Measurements from ENCODE around the gene TRAPPC8. TPM values are rescaled to one million over a fixed set of nuclear protein-coding genes. Genes with fewer than 3 reads are reported as not detected.
"Not testable (repeated sequence)": the region's sequence is repeated elsewhere in the genome, so short reads cannot be mapped to it uniquely, and the experiment has no call there.

The TRAPPC8 gene
- total RNA-seq (2014; rRNA removed; shearing (Covaris generic)) = 47.7 and 49.4 TPM in 2 replicates
- polyA plus RNA-seq (2015; cell fraction: cytosol; rRNA removed) = 18.1 and 22.5 TPM in 2 replicates
- polyA plus RNA-seq (2015; cell fraction: nucleus; rRNA removed) = 93.8 and 97.3 TPM in 2 replicates

GRCh38 chr18:31942999-31943877 is at the start of gene TRAPPC8:
Gene TRAPPC8 (minus strand): TSS chr18:31943128. CDS start chr18:31942764, 364 bp downstream.
- DNase-seq (ENCODE audit: low read depth, low spot score) = peak; percentile 98
- in situ Hi-C loops (cut with HindIII; ENCODE audit: low pct_unique_long_range_greater_than_20kb, low sequenced_read_pairs) = no loop called here

GRCh38 chr18:31990823-31991222 is 47.9 kb upstream of the TRAPPC8 start:
- in situ Hi-C loops (cut with HindIII; ENCODE audit: low pct_unique_long_range_greater_than_20kb, low sequenced_read_pairs) = no loop called here
- peak; percentile 23 for DNase-seq (ENCODE audit: low read depth, low spot score)

GRCh38 chr18:31983976-31984375 is 41.0 kb upstream of the TRAPPC8 start:
- in situ Hi-C loops (cut with HindIII; ENCODE audit: low pct_unique_long_range_greater_than_20kb, low sequenced_read_pairs) = no loop called here
- DNase-seq (ENCODE audit: low read depth, low spot score) = no peak

GRCh38 chr18:31983020-31983419 is 40.1 kb upstream of the TRAPPC8 start:
- in situ Hi-C loops (cut with HindIII; ENCODE audit: low pct_unique_long_range_greater_than_20kb, low sequenced_read_pairs) = no loop called here
- no peak for DNase-seq (ENCODE audit: low read depth, low spot score)

- in situ Hi-C loops (cut with HindIII; ENCODE audit: low pct_unique_long_range_greater_than_20kb, low sequenced_read_pairs) = no loop called here
- no peak for DNase-seq (ENCODE audit: low read depth, low spot score)
Measured at GRCh38 chr18:31980863-31981262, 37.9 kb upstream of the TRAPPC8 start.

- in situ Hi-C loops (cut with HindIII; ENCODE audit: low pct_unique_long_range_greater_than_20kb, low sequenced_read_pairs) = no loop called here
- no peak for DNase-seq (ENCODE audit: low read depth, low spot score)
Measured at GRCh38 chr18:31979714-31980113, 36.8 kb upstream of the TRAPPC8 start.

GRCh38 chr18:31978616-31979015 is 35.7 kb upstream of the TRAPPC8 start:
- in situ Hi-C loops (cut with HindIII; ENCODE audit: low pct_unique_long_range_greater_than_20kb, low sequenced_read_pairs) = no loop called here
- DNase-seq (ENCODE audit: low read depth, low spot score) = no peak

GRCh38 chr18:31977270-31977872 is 34.4 kb upstream of the TRAPPC8 start:
- in situ Hi-C loops (cut with HindIII; ENCODE audit: low pct_unique_long_range_greater_than_20kb, low sequenced_read_pairs) = no loop called here
- peak; percentile 78 for DNase-seq (ENCODE audit: low read depth, low spot score)

GRCh38 chr18:31976242-31976641 is 33.3 kb upstream of the TRAPPC8 start:
- no peak for DNase-seq (ENCODE audit: low read depth, low spot score)
- in situ Hi-C loops (cut with HindIII; ENCODE audit: low pct_unique_long_range_greater_than_20kb, low sequenced_read_pairs) = no loop called here

- in situ Hi-C loops (cut with HindIII; ENCODE audit: low pct_unique_long_range_greater_than_20kb, low sequenced_read_pairs) = no loop called here
- DNase-seq (ENCODE audit: low read depth, low spot score) = no peak
Measured at GRCh38 chr18:31973929-31974546, 31.1 kb upstream of the TRAPPC8 start.

GRCh38 chr18:31970617-31971016 is 27.7 kb upstream of the TRAPPC8 start:
- in situ Hi-C loops (cut with HindIII; ENCODE audit: low pct_unique_long_range_greater_than_20kb, low sequenced_read_pairs) = no loop called here
- no peak for DNase-seq (ENCODE audit: low read depth, low spot score)

GRCh38 chr18:31965316-31965970 is 22.5 kb upstream of the TRAPPC8 start:
- in situ Hi-C loops (cut with HindIII; ENCODE audit: low pct_unique_long_range_greater_than_20kb, low sequenced_read_pairs) = no loop called here
- DNase-seq (ENCODE audit: low read depth, low spot score) = no peak

GRCh38 chr18:31957728-31958127 is 14.8 kb upstream of the TRAPPC8 start:
- no peak for DNase-seq (ENCODE audit: low read depth, low spot score)
- in situ Hi-C loops (cut with HindIII; ENCODE audit: low pct_unique_long_range_greater_than_20kb, low sequenced_read_pairs) = no loop called here

GRCh38 chr18:31954349-31954748 is 11.4 kb upstream of the TRAPPC8 start:
- in situ Hi-C loops (cut with HindIII; ENCODE audit: low pct_unique_long_range_greater_than_20kb, low sequenced_read_pairs) = no loop called here

GRCh38 chr18:31953699-31954098 is 10.8 kb upstream of the TRAPPC8 start:
- DNase-seq (ENCODE audit: low read depth, low spot score); in situ Hi-C loops (cut with HindIII; ENCODE audit: low pct_unique_long_range_greater_than_20kb, low sequenced_read_pairs): not testable (repeated sequence)

More at GRCh38 chr18:31954349-31954748, 11.4 kb upstream of the TRAPPC8 start:
- DNase-seq (ENCODE audit: low read depth, low spot score) = peak; percentile 51

- DNase-seq (ENCODE audit: low read depth, low spot score) = no peak
- in situ Hi-C loops (cut with HindIII; ENCODE audit: low pct_unique_long_range_greater_than_20kb, low sequenced_read_pairs) = no loop called here
Measured at GRCh38 chr18:31952223-31952622, 9.3 kb upstream of the TRAPPC8 start.

- in situ Hi-C loops (cut with HindIII; ENCODE audit: low pct_unique_long_range_greater_than_20kb, low sequenced_read_pairs) = no loop called here
Measured at GRCh38 chr18:31950583-31950982, 7.7 kb upstream of the TRAPPC8 start.

GRCh38 chr18:31948349-31948748 is 5.4 kb upstream of the TRAPPC8 start:
- DNase-seq (ENCODE audit: low read depth, low spot score); in situ Hi-C loops (cut with HindIII; ENCODE audit: low pct_unique_long_range_greater_than_20kb, low sequenced_read_pairs): not testable (repeated sequence)

More at GRCh38 chr18:31950583-31950982, 7.7 kb upstream of the TRAPPC8 start:
- DNase-seq (ENCODE audit: low read depth, low spot score) = no peak

Data from SK-MEL-5 (cell line).